Amygdala (tissue), 56 donors: Measurements from ENCODE around the gene CLDN20.
A peak's percentile ranks its signal among the peaks of the same experiment; 100 is the strongest.
"Not testable (repeated sequence)": the region's sequence is repeated elsewhere in the genome, so short reads cannot be mapped to it uniquely, and the experiment has no call there.

Experiments used
- DNase-seq, 56 donors: peaks; one replicate each; lab custom pipeline; 2025; lab: John Stamatoyannopoulos, UW

The CLDN20 gene

GRCh38 chr6:155267411-155267810 lies 3.6 kb downstream of the CLDN20 start:
- no peak for DNase-seq

GRCh38 chr6:155268088-155268867 lies 4.5 kb downstream of the CLDN20 start:
- not testable (repeated sequence) for DNase-seq

- DNase-seq = no peak
Observed at GRCh38 chr6:155269765-155270164, 6.0 kb downstream of the CLDN20 start.

GRCh38 chr6:155270561-155271091 lies 6.8 kb downstream of the CLDN20 start:
- peak in 7 of 56 donors; percentile 14 to 36 (median 23) for DNase-seq

- DNase-seq = no peak
Observed at GRCh38 chr6:155271145-155271544, 7.3 kb downstream of the CLDN20 start.

- DNase-seq = peak in 7 of 56 donors; percentile 28 to 43 (median 40)
Observed at GRCh38 chr6:155272353-155273232, 8.8 kb downstream of the CLDN20 start.

- DNase-seq = peak in 3 of 56 donors; percentile 17 to 30 (median 21)
Observed at GRCh38 chr6:155273431-155273830, 9.6 kb downstream of the CLDN20 start.

- no peak for DNase-seq
Observed at GRCh38 chr6:155274106-155274505, 10.3 kb downstream of the CLDN20 start.

GRCh38 chr6:155274533-155274932 lies 10.7 kb downstream of the CLDN20 start:
- no peak for DNase-seq

- peak in 21 of 56 donors; percentile 17 to 59 (median 29) for DNase-seq
Observed at GRCh38 chr6:155275808-155276480, 12.1 kb downstream of the CLDN20 start.

GRCh38 chr6:155276638-155277037 lies 12.8 kb downstream of the CLDN20 start:
- no peak for DNase-seq

- DNase-seq = no peak
Observed at GRCh38 chr6:155278319-155279049, 14.7 kb downstream of the CLDN20 start.

- DNase-seq = no peak
Observed at GRCh38 chr6:155284775-155285174, 21.0 kb downstream of the CLDN20 start.

- no peak for DNase-seq
Observed at GRCh38 chr6:155287762-155288161, 23.9 kb downstream of the CLDN20 start.

GRCh38 chr6:155290491-155290890 lies 26.7 kb downstream of the CLDN20 start:
- no peak for DNase-seq

- DNase-seq = no peak
Observed at GRCh38 chr6:155291291-155291690, 27.5 kb downstream of the CLDN20 start.

GRCh38 chr6:155292711-155293110 lies 28.9 kb downstream of the CLDN20 start:
- no peak for DNase-seq

GRCh38 chr6:155297669-155298068 lies 33.9 kb downstream of the CLDN20 start:
- DNase-seq = no peak

- no peak for DNase-seq
Observed at GRCh38 chr6:155301867-155302266, 38.1 kb downstream of the CLDN20 start.

- no peak for DNase-seq
Observed at GRCh38 chr6:155303361-155303870, 39.6 kb downstream of the CLDN20 start.
